CD4-positive, alpha-beta memory T cell (primary cell): ENCODE measurements around the gene ADCYAP1R1. TPM values are rescaled to one million over a fixed set of nuclear protein-coding genes. Genes with fewer than 3 reads are reported as not detected.

Experiments
- CTCF ChIA-PET: fragments of 350-600 bp; sonication (Branson Sonifier 250); formaldehyde crosslinking; loops from one replicate; lab custom pipeline; 2021; ENCODE audit warnings: inconsistent platforms; ENCODE audit not compliant: partially characterized antibody; lab: Charles Lee
- POLR2A ChIA-PET: fragments of 350-600 bp; sonication (Branson Sonifier 250); formaldehyde crosslinking; loops from one replicate; lab custom pipeline; 2021; ENCODE audit not compliant: partially characterized antibody; lab: Charles Lee
- DNase-seq, 5 donors: peaks; one replicate each; pipeline versions ENCODE4 v3.0.0 to v3.0.0-alpha.2; 2020 to 2022; ENCODE audit warnings: mixed read lengths in 1 of 5
- H3K27ac ChIP-seq: one replicate; pipeline ENCODE4 v1.7.0; 2013; ENCODE audit warnings: low read depth, low read length
- H3K27me3 ChIP-seq: 2 replicates; pipeline ENCODE4 v1.7.0; 2013; ENCODE audit warnings: mild to moderate bottlenecking, low read length, moderate library complexity; ENCODE audit not compliant: insufficient read depth
- H3K36me3 ChIP-seq: 2 replicates; pipeline ENCODE4 v1.7.0; 2013; ENCODE audit warnings: mild to moderate bottlenecking, low read length, moderate library complexity; ENCODE audit not compliant: insufficient read depth
- H3K4me1 ChIP-seq: 2 replicates; pipeline ENCODE4 v1.7.0; 2013; ENCODE audit warnings: mild to moderate bottlenecking, low read length, moderate library complexity; ENCODE audit not compliant: insufficient read depth
- H3K4me3 ChIP-seq, 2 donors: one replicate each; pipeline ENCODE4 v1.7.0; 2013; ENCODE audit warnings: low read length in 2 of 2, mild to moderate bottlenecking in 1 of 2
- H3K9me3 ChIP-seq, 2 donors: one replicate each; pipeline ENCODE4 v1.7.0; 2013; ENCODE audit warnings: low read length in 2 of 2, control low read depth in 1 of 2; ENCODE audit not compliant: control insufficient read depth in 1 of 2
- H3K27ac Mint-ChIP-seq, 7 donors: one replicate each; pipeline ENCODE4 v1.8.0; 2020 to 2021; ENCODE audit warnings: mixed read lengths in 7 of 7, mild to moderate bottlenecking in 6 of 7, inconsistent platforms in 3 of 7, moderate library complexity in 3 of 7
- H3K27me3 Mint-ChIP-seq, 2 donors: one replicate each; pipeline ENCODE4 v1.8.0; 2020 to 2021; ENCODE audit warnings: mixed read lengths in 2 of 2
- H3K36me3 Mint-ChIP-seq, 2 donors: one replicate each; pipeline ENCODE4 v1.8.0; 2020 to 2021; ENCODE audit warnings: mixed read lengths in 2 of 2, inconsistent platforms in 1 of 2, mild to moderate bottlenecking in 1 of 2
- H3K4me1 Mint-ChIP-seq, 4 donors: one replicate each; pipeline ENCODE4 v1.8.0; 2020 to 2021; ENCODE audit warnings: mixed read lengths in 4 of 4, mild to moderate bottlenecking in 1 of 4
- H3K4me3 Mint-ChIP-seq, 8 donors: one replicate each; pipeline ENCODE4 v1.8.0; 2020 to 2021; ENCODE audit warnings: mixed read lengths in 8 of 8, mild to moderate bottlenecking in 7 of 8, moderate library complexity in 6 of 8, inconsistent platforms in 3 of 8
- H3K9me3 Mint-ChIP-seq, 8 donors: one replicate each; pipeline ENCODE4 v1.8.0; 2020 to 2021; ENCODE audit warnings: mixed read lengths in 8 of 8, mild to moderate bottlenecking in 5 of 8, inconsistent platforms in 3 of 8, moderate library complexity in 1 of 8
- intact Hi-C: fragments of 100-400 bp; cut with micrococcal nuclease; formaldehyde crosslinking; loops from one replicate; pipeline ENCODE4 v1.15.1; 2023
- polyA plus RNA-seq, 2 donors: library from polyadenylated mRNA; unstranded; fragments of 300-500 nt; fragmentation: Illumina TruSeq; gene quantifications; one replicate each; pipeline ENCODE4 v1.2.3, GENCODE V29; 2021
- total RNA-seq, 2 experiments: library from RNA; stranded (reverse); gene quantifications; one replicate each; pipeline ENCODE4 v1.2.3, GENCODE V29; 2021

ADCYAP1R1 gene
- total and polyA plus RNA-seq, 4 experiments from 2014 or later = not detected

- Mint-ChIP-seq H3K27ac (no peak overlapping the region), H3K4me3 (no peak overlapping the region), H3K4me1 (no peaks in the 10 kb centered on the region), H3K36me3 (no peaks in the 10 kb centered on the region), H3K27me3 (peaks cover 2 to 4% of the 10 kb centered on the region in 2 donors), H3K9me3 (no peaks in the 10 kb centered on the region)
- H3K27ac ChIP-seq = no peak overlapping the region
- no peaks in the 10 kb centered on the region for H3K36me3 ChIP-seq
- H3K4me3 ChIP-seq = no peak overlapping the region
- no peak for DNase-seq
- H3K4me1 ChIP-seq = no peaks in the 10 kb centered on the region
- ChIA-PET POLR2A (no interaction called here), CTCF (no interaction called here)
- intact Hi-C loops = no loop called here
- no peaks in the 10 kb centered on the region for H3K27me3 ChIP-seq
- no peaks in the 10 kb centered on the region for H3K9me3 ChIP-seq
Observed at GRCh38 chr7:31074403-31075085, 22.4 kb downstream of the ADCYAP1R1 start.

DNA sequence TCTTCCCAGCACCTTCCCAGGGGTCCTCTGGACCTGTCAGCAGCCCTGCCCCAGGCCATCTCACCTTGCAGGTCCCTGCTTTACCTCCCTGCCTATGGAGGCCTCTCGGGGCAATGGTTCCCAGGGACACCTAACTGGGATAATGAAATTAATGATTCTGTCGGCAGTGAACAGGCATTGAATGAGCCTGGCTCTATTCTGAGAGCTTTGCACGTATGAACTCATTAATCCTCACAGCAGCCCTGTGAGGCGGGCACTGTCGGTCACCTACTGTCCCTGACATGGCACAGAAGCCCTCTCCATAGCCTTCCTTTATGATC lies 22.9 kb downstream of the ADCYAP1R1 start:
- no peak for DNase-seq
- H3K27me3 ChIP-seq = no peaks in the 10 kb centered on the region
- no peak overlapping the region for H3K27ac ChIP-seq
- no peak overlapping the region for H3K4me3 ChIP-seq
- ChIA-PET POLR2A (no interaction called here), CTCF (no interaction called here)
- H3K4me1 Mint-ChIP-seq = no peaks in the 10 kb centered on the region
- no peaks in the 10 kb centered on the region for H3K4me1 ChIP-seq
- H3K27me3 Mint-ChIP-seq = peaks cover 2 to 6% of the 10 kb centered on the region in 2 donors
- no peaks in the 10 kb centered on the region for H3K36me3 ChIP-seq
- no peaks in the 10 kb centered on the region for H3K36me3 Mint-ChIP-seq
- H3K4me3 Mint-ChIP-seq = no peak overlapping the region
- H3K9me3 ChIP-seq = no peaks in the 10 kb centered on the region
- H3K27ac Mint-ChIP-seq = no peak overlapping the region
- peaks cover 0 to 2% (median 0%) of the 10 kb centered on the region in 8 donors for H3K9me3 Mint-ChIP-seq
- intact Hi-C loops = no loop called here

DNA sequence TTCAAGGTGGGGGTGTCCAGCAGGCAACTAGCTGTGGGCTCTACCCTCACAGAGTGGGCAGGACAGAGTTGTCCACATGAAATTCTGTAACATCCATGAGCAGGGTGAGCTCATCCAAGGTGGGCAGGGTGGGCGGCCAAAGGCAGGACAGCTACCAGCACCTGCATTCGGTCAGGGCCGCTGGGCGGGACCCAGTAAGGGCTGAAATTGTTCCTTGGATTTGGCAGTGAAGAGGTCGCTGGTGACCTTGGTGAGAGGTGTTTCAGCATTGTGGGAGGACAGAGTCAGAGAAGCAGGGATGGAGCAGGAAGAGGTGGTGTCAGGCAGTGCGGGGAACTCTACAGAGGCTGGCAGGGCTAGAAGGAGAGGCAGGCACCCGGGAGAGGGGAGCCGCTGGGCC lies 23.9 kb downstream of the ADCYAP1R1 start:
- Mint-ChIP-seq H3K36me3 (no peaks in the 10 kb centered on the region), H3K27ac (no peak overlapping the region), H3K4me1 (no peaks in the 10 kb centered on the region), H3K9me3 (peaks cover 0 to 2% (median 0%) of the 10 kb centered on the region in 8 donors), H3K27me3 (peaks cover 2 to 9% of the 10 kb centered on the region in 2 donors), H3K4me3 (no peak overlapping the region)
- H3K27me3 ChIP-seq = no peaks in the 10 kb centered on the region
- H3K4me3 ChIP-seq = no peak overlapping the region
- H3K4me1 ChIP-seq = no peaks in the 10 kb centered on the region
- CTCF ChIA-PET = no interaction called here
- intact Hi-C loops = no loop called here
- no peak for DNase-seq
- H3K9me3 ChIP-seq = no peaks in the 10 kb centered on the region
- no peak overlapping the region for H3K27ac ChIP-seq
- H3K36me3 ChIP-seq = no peaks in the 10 kb centered on the region
- POLR2A ChIA-PET = no interaction called here

DNA sequence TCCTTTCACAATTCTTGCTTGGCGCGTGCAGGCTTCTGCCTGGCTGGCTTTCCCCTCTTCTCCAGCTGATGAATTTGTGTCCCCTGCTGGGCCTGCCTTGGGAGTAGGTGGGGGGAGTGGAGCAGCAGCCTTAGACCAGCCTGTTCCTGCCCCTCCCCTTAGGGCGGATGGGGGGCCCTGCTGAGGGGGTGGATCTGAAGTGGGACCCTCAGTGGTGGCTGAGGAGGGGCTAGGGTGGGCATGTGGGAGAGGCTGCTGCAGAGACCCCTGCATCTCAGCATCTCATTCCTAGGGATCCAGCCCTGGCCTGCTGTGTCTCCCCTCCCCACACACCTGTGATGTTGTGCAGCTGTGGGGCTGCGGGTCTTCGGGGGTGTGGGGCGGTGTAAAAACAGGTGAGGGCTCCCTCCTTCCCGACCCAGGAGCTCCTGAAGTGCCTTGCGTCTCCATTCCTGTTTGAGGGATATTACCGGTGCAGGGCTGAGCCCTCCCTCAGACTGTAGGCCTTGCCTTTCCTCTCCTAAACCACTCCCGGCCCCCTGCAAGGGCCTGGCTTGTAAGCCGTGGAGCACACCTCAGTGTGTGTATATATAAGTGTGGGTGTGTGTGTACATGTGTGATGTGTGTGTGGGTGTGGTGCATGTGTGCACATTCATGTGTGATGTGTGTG lies 24.7 kb downstream of the ADCYAP1R1 start:
- Mint-ChIP-seq H3K36me3 (no peaks in the 10 kb centered on the region), H3K4me1 (no peaks in the 10 kb centered on the region), H3K4me3 (no peak overlapping the region), H3K27ac (no peak overlapping the region), H3K9me3 (peaks cover 0 to 2% (median 0%) of the 10 kb centered on the region in 8 donors), H3K27me3 (peaks cover 0 to 7% of the 10 kb centered on the region in 2 donors)
- POLR2A ChIA-PET = no interaction called here
- no peak overlapping the region for H3K27ac ChIP-seq
- no peaks in the 10 kb centered on the region for H3K9me3 ChIP-seq
- H3K4me3 ChIP-seq = no peak overlapping the region
- intact Hi-C loops = no loop called here
- DNase-seq = no peak
- H3K27me3 ChIP-seq = peaks cover 3% of the 10 kb centered on the region
- CTCF ChIA-PET = no interaction called here
- H3K4me1 ChIP-seq = no peaks in the 10 kb centered on the region
- H3K36me3 ChIP-seq = no peaks in the 10 kb centered on the region

GRCh38 chr7:31077484-31078362 lies 25.6 kb downstream of the ADCYAP1R1 start:
- no peak overlapping the region for H3K4me3 ChIP-seq
- no peak overlapping the region for H3K4me3 Mint-ChIP-seq
- H3K36me3 ChIP-seq = no peaks in the 10 kb centered on the region
- POLR2A ChIA-PET = no interaction called here
- H3K36me3 Mint-ChIP-seq = no peaks in the 10 kb centered on the region
- intact Hi-C loops = no loop called here
- DNase-seq = no peak
- H3K4me1 ChIP-seq = no peaks in the 10 kb centered on the region
- peaks cover 0 to 2% (median 0%) of the 10 kb centered on the region in 8 donors for H3K9me3 Mint-ChIP-seq
- H3K27ac Mint-ChIP-seq = no peak overlapping the region
- H3K4me1 Mint-ChIP-seq = no peaks in the 10 kb centered on the region
- no peak overlapping the region for H3K27ac ChIP-seq
- H3K27me3 ChIP-seq = peaks cover 3% of the 10 kb centered on the region
- no peaks in the 10 kb centered on the region for H3K9me3 ChIP-seq
- H3K27me3 Mint-ChIP-seq = peaks cover 0 to 7% of the 10 kb centered on the region in 2 donors
- CTCF ChIA-PET = no interaction called here

- H3K36me3 ChIP-seq = no peaks in the 10 kb centered on the region
- H3K4me1 Mint-ChIP-seq = no peaks in the 10 kb centered on the region
- H3K9me3 Mint-ChIP-seq = peaks cover 0 to 2% (median 0%) of the 10 kb centered on the region in 8 donors
- H3K36me3 Mint-ChIP-seq = no peaks in the 10 kb centered on the region
- DNase-seq = no peak
- peaks cover 1 to 7% of the 10 kb centered on the region in 2 donors for H3K27me3 Mint-ChIP-seq
- no peak overlapping the region for H3K27ac Mint-ChIP-seq
- peaks cover 3% of the 10 kb centered on the region for H3K27me3 ChIP-seq
- intact Hi-C loops = no loop called here
- no peak overlapping the region for H3K4me3 ChIP-seq
- ChIA-PET CTCF (no interaction called here), POLR2A (no interaction called here)
- no peak overlapping the region for H3K4me3 Mint-ChIP-seq
- no peak overlapping the region for H3K27ac ChIP-seq
- no peaks in the 10 kb centered on the region for H3K9me3 ChIP-seq
- no peaks in the 10 kb centered on the region for H3K4me1 ChIP-seq
Observed at GRCh38 chr7:31078363-31078990, 26.4 kb downstream of the ADCYAP1R1 start.
